ENCODE results near the gene INSM2.

INSM2 gene

DNA sequence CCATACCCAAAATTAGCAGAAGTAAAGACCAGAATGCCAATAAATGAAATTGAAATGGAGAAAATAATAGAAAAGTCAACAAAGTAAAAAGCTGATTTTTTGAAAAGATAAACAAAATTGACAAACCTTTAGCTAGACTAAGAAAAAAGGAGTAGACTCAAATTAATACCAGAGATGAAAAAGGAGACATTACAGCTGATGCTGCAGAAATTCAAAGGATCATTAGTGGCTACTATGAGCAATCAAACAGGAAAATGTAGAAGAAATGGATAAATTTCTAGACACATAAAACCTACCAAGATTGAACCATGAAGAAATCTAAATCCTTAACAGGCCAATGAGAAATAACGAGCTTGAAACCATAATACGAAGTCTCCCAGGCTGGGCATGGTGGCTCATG lies 34.8 kb upstream of the INSM2 start:
- no peak for DNase-seq (ENCODE audit: low read depth in 1 of 2, low spot score in 1 of 2)
- Histone ChIP-seq H3K4me3 (replicated peaks; ENCODE audit: insufficient read depth, low read length) (no peak overlapping the region), H3K27me3 (ENCODE audit: insufficient read depth, poor library complexity, severe bottlenecking) (peaks cover 2% of the 10 kb centered on the region), H3K27ac (replicated peaks) (no peak overlapping the region)
- TF ChIP-seq POLR2AphosphoS5 (IDR thresholded peaks at IDR 0.05; ENCODE audit: low read depth) (no peak), GABPA (IDR thresholded peaks at IDR 0.05; ENCODE audit: low read depth) (no peak), SPI1 (IDR thresholded peaks at IDR 0.05; ENCODE audit: borderline replicate concordance, low read depth) (no peak), CTCF (IDR thresholded peaks at IDR 0.05; ENCODE audit: insufficient read depth, low read length) (no peak)
- TF ChIP-seq, protein P1, sequence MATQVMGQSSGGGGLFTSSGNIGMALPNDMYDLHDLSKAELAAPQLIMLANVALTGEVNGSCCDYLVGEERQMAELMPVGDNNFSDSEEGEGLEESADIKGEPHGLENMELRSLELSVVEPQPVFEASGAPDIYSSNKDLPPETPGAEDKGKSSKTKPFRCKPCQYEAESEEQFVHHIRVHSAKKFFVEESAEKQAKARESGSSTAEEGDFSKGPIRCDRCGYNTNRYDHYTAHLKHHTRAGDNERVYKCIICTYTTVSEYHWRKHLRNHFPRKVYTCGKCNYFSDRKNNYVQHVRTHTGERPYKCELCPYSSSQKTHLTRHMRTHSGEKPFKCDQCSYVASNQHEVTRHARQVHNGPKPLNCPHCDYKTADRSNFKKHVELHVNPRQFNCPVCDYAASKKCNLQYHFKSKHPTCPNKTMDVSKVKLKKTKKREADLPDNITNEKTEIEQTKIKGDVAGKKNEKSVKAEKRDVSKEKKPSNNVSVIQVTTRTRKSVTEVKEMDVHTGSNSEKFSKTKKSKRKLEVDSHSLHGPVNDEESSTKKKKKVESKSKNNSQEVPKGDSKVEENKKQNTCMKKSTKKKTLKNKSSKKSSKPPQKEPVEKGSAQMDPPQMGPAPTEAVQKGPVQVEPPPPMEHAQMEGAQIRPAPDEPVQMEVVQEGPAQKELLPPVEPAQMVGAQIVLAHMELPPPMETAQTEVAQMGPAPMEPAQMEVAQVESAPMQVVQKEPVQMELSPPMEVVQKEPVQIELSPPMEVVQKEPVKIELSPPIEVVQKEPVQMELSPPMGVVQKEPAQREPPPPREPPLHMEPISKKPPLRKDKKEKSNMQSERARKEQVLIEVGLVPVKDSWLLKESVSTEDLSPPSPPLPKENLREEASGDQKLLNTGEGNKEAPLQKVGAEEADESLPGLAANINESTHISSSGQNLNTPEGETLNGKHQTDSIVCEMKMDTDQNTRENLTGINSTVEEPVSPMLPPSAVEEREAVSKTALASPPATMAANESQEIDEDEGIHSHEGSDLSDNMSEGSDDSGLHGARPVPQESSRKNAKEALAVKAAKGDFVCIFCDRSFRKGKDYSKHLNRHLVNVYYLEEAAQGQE (IDR thresholded peaks at IDR 0.05; ENCODE audit: insufficient replicate concordance, low read depth), result no peak

- Histone ChIP-seq H3K4me3 (replicated peaks; ENCODE audit: insufficient read depth, low read length) (no peak overlapping the region), H3K27ac (replicated peaks) (no peak overlapping the region), H3K27me3 (ENCODE audit: insufficient read depth, poor library complexity, severe bottlenecking) (peaks cover 2% of the 10 kb centered on the region)
- TF ChIP-seq, protein P1 (IDR thresholded peaks at IDR 0.05; ENCODE audit: insufficient replicate concordance, low read depth), result no peak
- TF ChIP-seq CTCF (IDR thresholded peaks at IDR 0.05; ENCODE audit: insufficient read depth, low read length) (no peak), POLR2AphosphoS5 (IDR thresholded peaks at IDR 0.05; ENCODE audit: low read depth) (no peak), SPI1 (IDR thresholded peaks at IDR 0.05; ENCODE audit: borderline replicate concordance, low read depth) (no peak), GABPA (IDR thresholded peaks at IDR 0.05; ENCODE audit: low read depth) (no peak)
- DNase-seq (ENCODE audit: low read depth in 1 of 2, low spot score in 1 of 2), result no peak
These were observed 30.3 kb upstream of the INSM2 start for GRCh38 chr14:35503646-35504045.

- DNase-seq (ENCODE audit: low read depth in 1 of 2, low spot score in 1 of 2), result no peak
- Histone ChIP-seq H3K27me3 (ENCODE audit: insufficient read depth, poor library complexity, severe bottlenecking) (peaks cover 2% of the 10 kb centered on the region), H3K4me3 (replicated peaks; ENCODE audit: insufficient read depth, low read length) (no peak overlapping the region), H3K27ac (replicated peaks) (no peak overlapping the region)
- TF ChIP-seq POLR2AphosphoS5 (IDR thresholded peaks at IDR 0.05; ENCODE audit: low read depth), result no peak
- TF ChIP-seq CTCF (IDR thresholded peaks at IDR 0.05; ENCODE audit: insufficient read depth, low read length), result no peak
- TF ChIP-seq SPI1 (IDR thresholded peaks at IDR 0.05; ENCODE audit: borderline replicate concordance, low read depth), result no peak
- TF ChIP-seq GABPA (IDR thresholded peaks at IDR 0.05; ENCODE audit: low read depth), result no peak
- TF ChIP-seq, protein P1 (IDR thresholded peaks at IDR 0.05; ENCODE audit: insufficient replicate concordance, low read depth), result no peak
These were observed 29.7 kb upstream of the INSM2 start for GRCh38 chr14:35504260-35504659.

All from HL-60 (cell line).